ENCODE results near the gene DCAKD. TPM values are rescaled to one million over a fixed set of nuclear protein-coding genes. Genes with fewer than 3 reads are reported as not detected.

DCAKD gene
- total and polyA plus RNA-seq, 3 experiments from 2014 or later: 17.6 to 32.5 (median 31.3) TPM

DNA sequence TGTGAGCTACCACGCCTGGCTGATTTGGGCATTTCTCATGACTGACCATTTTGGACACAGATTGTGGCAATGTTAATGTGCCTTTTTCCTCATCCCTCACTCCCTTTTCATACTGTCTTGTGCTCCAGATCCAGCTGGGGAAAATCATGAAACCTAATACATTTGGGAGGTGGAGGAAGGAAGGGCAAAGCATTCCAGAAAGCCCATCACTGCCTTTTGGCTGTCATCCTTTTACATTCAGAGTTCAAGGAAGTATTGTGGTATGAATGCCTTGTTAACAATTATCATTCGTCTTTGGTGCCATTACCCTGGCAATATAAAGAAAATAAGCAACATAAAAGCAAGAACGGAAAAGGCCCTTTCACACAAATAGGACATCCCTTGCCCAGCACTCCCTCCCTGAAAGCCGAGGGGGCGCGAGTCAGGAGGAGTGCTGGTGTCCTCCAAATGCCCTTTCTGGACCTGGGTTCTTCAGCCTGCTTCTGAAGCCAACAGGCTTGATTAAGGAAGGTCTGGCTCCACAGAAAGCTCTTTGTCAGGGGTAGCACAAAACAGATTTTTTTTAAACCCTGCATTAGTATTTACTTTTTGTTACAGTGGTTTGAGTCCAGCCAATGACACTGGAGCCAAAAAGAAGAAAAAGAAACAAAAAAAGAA lies 29.7 kb upstream of the DCAKD start:
- Mint-ChIP-seq H3K27me3 (no peaks in the 10 kb centered on the region), H3K36me3 (peaks cover 0 to 56% (median 9%) of the 10 kb centered on the region in 3 donors), H3K27ac (no peak overlapping the region), H3K9me3 (no peaks in the 10 kb centered on the region), H3K4me1 (peaks cover 15 to 24% (median 22%) of the 10 kb centered on the region in 3 donors), H3K4me3 (no peak overlapping the region)
- Histone ChIP-seq H3K9me3 (ENCODE audit: low read length) (no peaks in the 10 kb centered on the region), H3K36me3 (ENCODE audit: insufficient read depth, low read length) (peaks cover 24% of the 10 kb centered on the region), H3K4me1 (ENCODE audit: insufficient read depth, low read length) (no peaks in the 10 kb centered on the region), H3K4me3 (ENCODE audit: low read length) (no peak overlapping the region), H3K27me3 (ENCODE audit: insufficient read depth, low read length, poor library complexity, severe bottlenecking) (no peaks in the 10 kb centered on the region), H3K27ac (ENCODE audit: low read depth, low read length) (no peak overlapping the region)
- CTCF ChIA-PET: no interaction called here
- no peak for DNase-seq
- POLR2A ChIA-PET: no interaction called here

DNA sequence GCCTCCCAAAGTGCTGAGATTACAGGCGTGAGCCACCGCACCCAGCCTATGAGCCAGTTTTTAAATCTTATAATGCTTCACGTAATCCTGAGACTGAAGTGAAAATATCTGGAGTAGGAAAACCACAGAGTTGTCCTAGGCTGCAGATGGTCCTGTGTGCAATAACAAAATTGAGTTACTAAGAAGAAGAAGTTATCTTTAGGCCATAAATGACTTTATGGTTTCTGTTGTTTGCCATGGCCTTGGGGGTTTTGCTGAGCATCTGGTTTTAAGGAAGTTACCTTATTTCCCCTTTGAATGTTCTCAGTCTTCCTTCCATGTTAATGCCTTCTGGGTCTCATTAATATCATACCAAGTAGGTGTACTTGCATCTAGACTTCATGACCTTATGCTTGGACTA lies 26.2 kb upstream of the DCAKD start:
- Mint-ChIP-seq H3K4me1 (peaks cover 22 to 37% (median 30%) of the 10 kb centered on the region in 3 donors), H3K9me3 (no peaks in the 10 kb centered on the region), H3K27ac (peak overlapping the region in 2 of 8 donors; percentile 77 to 78), H3K4me3 (no peak overlapping the region), H3K36me3 (peaks cover 0 to 56% (median 12%) of the 10 kb centered on the region in 3 donors), H3K27me3 (no peaks in the 10 kb centered on the region)
- Histone ChIP-seq H3K9me3 (ENCODE audit: low read length) (no peaks in the 10 kb centered on the region), H3K27ac (ENCODE audit: low read depth, low read length) (no peak overlapping the region), H3K36me3 (ENCODE audit: insufficient read depth, low read length) (peaks cover 12% of the 10 kb centered on the region), H3K4me3 (ENCODE audit: low read length) (no peak overlapping the region), H3K4me1 (ENCODE audit: insufficient read depth, low read length) (no peaks in the 10 kb centered on the region), H3K27me3 (ENCODE audit: insufficient read depth, low read length, poor library complexity, severe bottlenecking) (no peaks in the 10 kb centered on the region)
- no peak for DNase-seq
- CTCF ChIA-PET: interaction anchor here (2.3 kb wide), 1 partner anchor 22 kb away, joined by 7 read pairs; no protein-coding TSS in a partner anchor
- POLR2A ChIA-PET: no interaction called here

DNA sequence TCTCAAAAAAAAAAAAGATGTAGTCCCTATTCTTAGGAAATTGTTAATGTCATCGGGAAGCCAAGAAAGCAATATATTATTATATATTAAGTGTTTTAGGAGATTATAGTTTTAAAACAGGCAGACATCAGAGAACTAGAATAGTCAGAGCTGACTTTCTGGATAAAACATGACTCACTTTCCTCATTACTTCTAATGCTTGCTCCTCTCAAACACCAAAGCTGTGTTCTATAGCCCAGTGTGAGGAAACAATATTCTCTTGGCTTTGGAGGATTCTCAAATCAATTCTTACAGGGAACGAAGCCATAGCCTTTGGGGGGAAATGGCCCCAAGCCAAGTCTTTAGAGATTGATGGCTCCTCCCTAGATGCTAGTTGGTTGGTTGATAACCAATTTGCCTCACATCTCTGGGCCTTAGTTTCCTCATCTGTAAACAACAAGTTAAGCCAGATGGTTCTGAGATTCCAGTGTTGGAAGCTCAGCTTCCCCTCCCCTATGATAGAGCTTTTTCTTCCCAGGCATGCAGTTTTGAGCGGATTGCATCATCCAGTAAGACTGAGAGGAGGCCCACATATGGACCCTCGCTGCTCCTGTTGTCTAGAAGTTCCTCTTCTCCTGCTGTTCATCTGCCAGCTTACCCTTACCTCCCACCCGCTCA lies 22.1 kb upstream of the DCAKD start:
- H3K27me3 ChIP-seq (ENCODE audit: insufficient read depth, low read length, poor library complexity, severe bottlenecking): no peaks in the 10 kb centered on the region
- H3K27me3 Mint-ChIP-seq: no peaks in the 10 kb centered on the region
- H3K27ac Mint-ChIP-seq: peak overlapping the region in 2 of 8 donors; percentile 48 to 78

DNA sequence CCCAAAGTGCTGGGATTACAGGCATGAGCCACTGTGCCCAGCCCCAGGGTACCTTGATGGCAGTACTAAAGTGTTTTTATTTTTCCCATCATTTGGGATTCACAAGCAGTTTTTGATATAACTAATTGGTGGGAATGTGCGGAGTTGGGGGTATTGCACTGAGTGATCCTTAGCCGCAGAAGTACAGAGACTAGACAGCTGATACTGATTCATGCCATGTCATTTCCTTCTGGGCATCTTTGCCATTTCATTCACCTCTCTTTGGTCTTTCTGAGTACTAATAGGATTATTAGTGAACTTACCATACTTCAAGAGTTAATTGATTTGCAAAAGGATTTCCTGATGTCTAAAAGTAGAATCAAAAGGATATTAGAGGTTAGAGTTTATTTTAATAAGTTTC lies 19.4 kb upstream of the DCAKD start:
- POLR2A ChIA-PET: no interaction called here
- H3K4me1 ChIP-seq (ENCODE audit: insufficient read depth, low read length): no peaks in the 10 kb centered on the region
- H3K36me3 Mint-ChIP-seq: peaks cover 0 to 55% (median 9%) of the 10 kb centered on the region in 3 donors

More for the DNA sequence above, 22.1 kb upstream of the DCAKD start:
- Histone ChIP-seq H3K9me3 (ENCODE audit: low read length) (no peaks in the 10 kb centered on the region), H3K36me3 (ENCODE audit: insufficient read depth, low read length) (no peaks in the 10 kb centered on the region), H3K27ac (ENCODE audit: low read depth, low read length) (no peak overlapping the region), H3K4me3 (ENCODE audit: low read length) (no peak overlapping the region), H3K4me1 (ENCODE audit: insufficient read depth, low read length) (no peaks in the 10 kb centered on the region)
- H3K4me1 Mint-ChIP-seq: peaks cover 24 to 40% (median 38%) of the 10 kb centered on the region in 3 donors
- peaks cover 0 to 55% (median 7%) of the 10 kb centered on the region in 3 donors for H3K36me3 Mint-ChIP-seq
- CTCF ChIA-PET: interaction anchor here (1.3 to 1.5 kb wide), 3 partner anchors 9 to 62 kb away, joined by 3 to 4 read pairs (median 3); partner anchors contain the start of genes ACBD4 and NMT1
- no peak for DNase-seq
- POLR2A ChIA-PET: no interaction called here
- H3K4me3 Mint-ChIP-seq: no peak overlapping the region
- no peaks in the 10 kb centered on the region for H3K9me3 Mint-ChIP-seq

DNA sequence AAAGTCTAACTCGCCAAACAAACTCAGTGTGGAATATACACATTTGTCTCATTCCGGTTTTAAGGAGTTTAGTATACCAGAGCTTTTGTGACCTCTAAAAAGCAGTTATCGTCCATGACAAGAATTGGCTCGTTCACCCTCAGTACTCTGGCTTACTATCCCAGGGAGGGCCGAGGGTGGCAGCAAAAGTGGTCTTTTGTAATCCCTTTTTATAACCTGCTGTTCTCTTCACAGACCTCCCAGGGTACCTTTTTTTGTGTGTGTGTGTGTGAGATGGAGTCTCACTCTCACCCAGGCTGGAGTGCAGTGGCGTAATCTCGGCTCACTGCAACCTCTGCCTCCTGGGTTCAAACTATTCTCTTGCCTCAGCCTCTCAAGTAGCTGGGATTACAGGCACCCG lies 18.6 kb upstream of the DCAKD start:
- POLR2A ChIA-PET: no interaction called here
- Mint-ChIP-seq H3K9me3 (no peaks in the 10 kb centered on the region), H3K4me3 (no peak overlapping the region), H3K27ac (peak overlapping the region in 1 of 8 donors; percentile 17), H3K4me1 (peaks cover 8 to 36% (median 30%) of the 10 kb centered on the region in 3 donors), H3K36me3 (peaks cover 0 to 56% (median 9%) of the 10 kb centered on the region in 3 donors), H3K27me3 (no peaks in the 10 kb centered on the region)
- Histone ChIP-seq H3K4me3 (ENCODE audit: low read length) (no peak overlapping the region), H3K4me1 (ENCODE audit: insufficient read depth, low read length) (no peaks in the 10 kb centered on the region), H3K9me3 (ENCODE audit: low read length) (no peaks in the 10 kb centered on the region), H3K27me3 (ENCODE audit: insufficient read depth, low read length, poor library complexity, severe bottlenecking) (no peaks in the 10 kb centered on the region), H3K27ac (ENCODE audit: low read depth, low read length) (no peak overlapping the region), H3K36me3 (ENCODE audit: insufficient read depth, low read length) (no peaks in the 10 kb centered on the region)
- DNase-seq: no peak
- CTCF ChIA-PET: interaction anchor here (0.8 kb wide), 1 partner anchor 16 kb away, joined by 3 read pairs; no protein-coding TSS in a partner anchor

More for the DNA sequence above, 19.4 kb upstream of the DCAKD start:
- Histone ChIP-seq H3K27ac (ENCODE audit: low read depth, low read length) (no peak overlapping the region), H3K9me3 (ENCODE audit: low read length) (no peaks in the 10 kb centered on the region), H3K36me3 (ENCODE audit: insufficient read depth, low read length) (no peaks in the 10 kb centered on the region), H3K27me3 (ENCODE audit: insufficient read depth, low read length, poor library complexity, severe bottlenecking) (no peaks in the 10 kb centered on the region), H3K4me3 (ENCODE audit: low read length) (no peak overlapping the region)
- no peak for DNase-seq
- CTCF ChIA-PET: interaction anchor here (0.8 kb wide), 1 partner anchor 15 kb away, joined by 3 read pairs; no protein-coding TSS in a partner anchor
- Mint-ChIP-seq H3K9me3 (no peaks in the 10 kb centered on the region), H3K4me1 (peaks cover 7 to 34% (median 27%) of the 10 kb centered on the region in 3 donors), H3K4me3 (no peak overlapping the region), H3K27ac (peak overlapping the region in 1 of 8 donors; percentile 50), H3K27me3 (no peaks in the 10 kb centered on the region)

DNA sequence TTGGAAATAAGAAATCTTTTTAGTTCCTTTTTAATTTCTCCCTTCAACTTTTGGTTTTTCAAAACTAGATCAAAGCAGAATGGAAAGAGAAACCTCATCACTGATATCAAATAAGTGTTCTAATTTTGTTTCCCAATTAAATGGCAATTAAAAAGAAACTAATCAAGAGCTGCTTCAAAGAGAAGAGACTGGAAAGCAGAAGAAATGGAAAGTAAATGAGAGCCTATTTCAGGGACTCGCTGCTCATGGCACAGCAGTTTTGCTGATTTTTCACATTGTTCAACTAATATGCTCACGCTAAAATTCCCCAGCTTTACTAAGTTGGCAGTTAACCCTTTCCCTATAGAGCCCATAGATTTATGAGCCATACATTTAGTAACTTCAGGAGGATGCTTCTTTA lies 16.2 kb upstream of the DCAKD start:
- H3K36me3 Mint-ChIP-seq: peaks cover 0 to 48% (median 3%) of the 10 kb centered on the region in 3 donors
- POLR2A ChIA-PET: interaction anchor here (0.9 kb wide), 1 partner anchor 94 kb away, joined by 3 read pairs; no protein-coding TSS in a partner anchor
- H3K4me1 ChIP-seq (ENCODE audit: insufficient read depth, low read length): peaks cover 11% of the 10 kb centered on the region

DNA sequence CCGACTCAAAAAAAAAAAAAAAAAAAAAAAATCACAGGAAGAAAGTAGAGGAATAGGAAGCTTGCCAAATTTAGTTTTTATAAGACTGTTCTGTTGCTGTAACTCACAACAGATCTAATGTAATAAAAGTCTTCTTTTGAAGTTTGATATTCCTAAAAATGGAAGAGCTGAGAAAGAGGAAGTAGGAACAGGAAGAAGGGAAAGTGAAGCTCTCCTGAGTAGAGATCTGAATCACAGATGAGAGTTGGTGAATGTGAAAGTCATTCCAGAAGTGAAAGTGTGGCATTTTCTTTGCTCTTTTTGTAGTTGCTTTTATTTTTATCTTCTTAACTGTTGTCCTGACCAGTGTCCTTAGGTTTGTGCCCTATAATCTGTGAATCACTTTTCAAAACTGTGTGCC lies 11.8 kb upstream of the DCAKD start:
- H3K9me3 ChIP-seq (ENCODE audit: low read length): no peaks in the 10 kb centered on the region
- H3K27ac Mint-ChIP-seq: peak overlapping the region in 6 of 8 donors; percentile 29 to 83 (median 58)
- H3K27me3 ChIP-seq (ENCODE audit: insufficient read depth, low read length, poor library complexity, severe bottlenecking): no peaks in the 10 kb centered on the region
- H3K27ac ChIP-seq (ENCODE audit: low read depth, low read length): peak overlapping the region; percentile 28
- no peaks in the 10 kb centered on the region for H3K36me3 ChIP-seq (ENCODE audit: insufficient read depth, low read length)
- peak overlapping the region in 1 of 7 donors; percentile 29 for H3K4me3 Mint-ChIP-seq
- peaks cover 38% of the 10 kb centered on the region for H3K4me1 ChIP-seq (ENCODE audit: insufficient read depth, low read length)
- no peaks in the 10 kb centered on the region for H3K9me3 Mint-ChIP-seq
- DNase-seq: no peak
- H3K36me3 Mint-ChIP-seq: peaks cover 0 to 32% (median 3%) of the 10 kb centered on the region in 3 donors
- H3K4me1 Mint-ChIP-seq: peaks cover 36 to 76% (median 71%) of the 10 kb centered on the region in 3 donors
- peaks cover 0 to 2% of the 10 kb centered on the region in 2 donors for H3K27me3 Mint-ChIP-seq
- POLR2A ChIA-PET: no interaction called here
- H3K4me3 ChIP-seq (ENCODE audit: low read length): no peak overlapping the region
- CTCF ChIA-PET: interaction anchor here (0.6 to 1.0 kb wide), 4 partner anchors 13 to 79 kb away, joined by 3 to 4 read pairs (median 4); partner anchors contain the start of gene ACBD4

More for the DNA sequence above, 16.2 kb upstream of the DCAKD start:
- Histone ChIP-seq H3K36me3 (ENCODE audit: insufficient read depth, low read length) (no peaks in the 10 kb centered on the region), H3K27me3 (ENCODE audit: insufficient read depth, low read length, poor library complexity, severe bottlenecking) (no peaks in the 10 kb centered on the region), H3K9me3 (ENCODE audit: low read length) (no peaks in the 10 kb centered on the region), H3K4me3 (ENCODE audit: low read length) (no peak overlapping the region), H3K27ac (ENCODE audit: low read depth, low read length) (no peak overlapping the region)
- Mint-ChIP-seq H3K9me3 (no peaks in the 10 kb centered on the region), H3K27ac (peak overlapping the region in 5 of 8 donors; percentile 2 to 44 (median 25)), H3K4me1 (peaks cover 18 to 46% (median 44%) of the 10 kb centered on the region in 3 donors), H3K4me3 (no peak overlapping the region), H3K27me3 (no peaks in the 10 kb centered on the region)
- CTCF ChIA-PET: interaction anchor here (1.4 to 2.4 kb wide), 2 partner anchors 68 to 147 kb away, joined by 3 to 6 read pairs; partner anchors contain the start of gene ACBD4
- no peak for DNase-seq

All from CD8-positive, alpha-beta memory T cell (primary cell).